Hematopoietic multipotent progenitor cell treated with erythropoietin and hydrocortisone succinate and interleukin-3 and kit ligand, for 15 days (in vitro differentiated cells): Measurements from ENCODE around the gene ZNF423.
"Not testable (repeated sequence)": the region's sequence is repeated elsewhere in the genome, so short reads cannot be mapped to it uniquely, and the experiment has no call there.

ENCODE experiments used
- DNase-seq: peaks from one replicate; pipeline ENCODE4 v3.0.0-alpha.2; 2015; ENCODE audit warnings: low spot score

Gene ZNF423

DNA sequence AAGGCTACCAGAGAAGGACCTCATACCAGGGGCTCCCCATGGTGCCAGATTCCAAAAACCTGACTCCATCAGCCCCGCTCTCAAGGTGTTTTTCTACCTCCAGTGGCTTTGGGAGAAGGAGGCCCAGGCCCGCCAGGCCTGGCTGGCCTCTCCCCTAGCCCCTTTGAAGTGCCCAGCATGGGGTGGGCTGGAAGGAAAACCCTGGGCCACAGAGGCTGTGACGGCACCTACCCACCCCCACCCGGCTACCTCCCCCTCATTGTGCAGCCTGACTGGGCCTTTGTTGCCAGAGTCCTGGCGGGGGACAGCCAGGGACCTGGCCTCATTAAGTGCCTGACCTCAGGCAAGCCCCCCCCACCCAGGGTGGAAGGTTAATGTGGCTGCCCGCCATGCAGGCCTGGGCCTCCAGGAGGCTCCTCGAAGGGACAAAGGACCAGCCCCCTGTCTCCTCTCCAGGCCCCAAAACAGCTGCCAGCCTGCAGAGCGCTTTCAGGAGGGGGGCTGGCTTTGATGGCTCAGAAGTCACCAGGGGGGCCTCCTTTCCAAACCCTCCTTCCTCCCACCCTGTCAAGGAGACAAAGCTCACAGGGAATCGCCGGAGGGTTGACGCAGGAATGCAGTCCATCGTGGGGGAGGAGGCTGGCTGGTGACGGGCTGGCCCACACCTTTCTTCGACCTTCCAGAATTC lies 159.4 kb downstream of the ZNF423 start:
- no peak for DNase-seq

- no peak for DNase-seq
Measured at GRCh38 chr16:49695782-49696413, 160.0 kb downstream of the ZNF423 start.

- no peak for DNase-seq
Measured at GRCh38 chr16:49693445-49693844, 162.5 kb downstream of the ZNF423 start.

GRCh38 chr16:49690778-49691177 lies 165.1 kb downstream of the ZNF423 start:
- DNase-seq, result no peak

DNA sequence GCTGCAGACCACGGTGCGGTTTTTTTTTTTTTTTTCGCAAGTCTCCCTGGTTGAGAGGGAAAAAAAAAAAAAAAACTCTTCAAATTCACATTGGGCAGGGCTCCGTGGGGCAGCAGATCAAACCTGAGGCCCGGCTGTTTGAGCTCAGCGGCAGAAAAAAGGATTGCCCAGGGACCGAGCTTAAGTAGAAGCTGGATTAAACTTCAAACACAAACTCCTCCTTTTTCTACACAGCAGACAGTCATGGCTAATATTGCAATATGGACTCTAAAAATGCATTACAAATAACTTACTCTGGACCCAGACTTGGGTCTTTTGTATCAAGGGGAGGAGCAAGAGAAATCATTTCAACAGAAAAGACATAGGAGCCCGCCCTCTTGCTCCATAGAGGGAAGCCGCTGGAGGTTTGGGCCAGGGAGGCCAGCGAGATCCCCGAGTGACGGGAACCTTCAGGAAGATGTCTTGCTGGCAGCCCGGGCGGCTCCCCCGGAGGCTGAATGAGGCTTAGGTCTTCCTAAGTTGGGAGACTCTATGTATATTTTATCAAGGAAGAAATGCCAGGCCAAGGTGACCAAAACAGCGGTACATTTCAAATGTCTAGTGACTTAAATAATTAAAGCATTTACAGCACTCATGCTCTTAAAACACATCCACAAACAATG lies 167.7 kb downstream of the ZNF423 start:
- DNase-seq, result no peak

GRCh38 chr16:49687476-49688002 lies 168.4 kb downstream of the ZNF423 start:
- DNase-seq, result no peak

DNA sequence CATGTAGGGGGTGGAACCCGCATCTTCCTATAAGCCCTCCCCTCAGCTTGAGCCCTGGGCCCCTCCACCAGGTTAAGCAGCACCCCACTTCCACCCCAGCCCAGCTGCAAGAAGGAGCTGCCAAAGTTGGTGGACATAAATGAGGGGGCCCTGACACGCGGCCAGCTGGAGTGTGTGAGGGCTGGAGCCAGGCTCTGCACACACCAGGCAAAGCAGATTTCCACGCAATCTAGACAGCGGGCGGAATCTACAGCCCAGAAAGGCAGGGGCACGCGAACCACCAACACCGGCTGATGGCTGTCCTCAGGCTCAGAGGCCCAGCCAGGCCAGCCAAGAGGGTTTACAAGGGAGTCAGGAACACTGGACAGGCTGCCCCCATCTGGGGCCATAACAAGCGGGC lies 171.2 kb downstream of the ZNF423 start:
- DNase-seq, result no peak

GRCh38 chr16:49682577-49683165 lies 173.2 kb downstream of the ZNF423 start:
- no peak for DNase-seq

DNA sequence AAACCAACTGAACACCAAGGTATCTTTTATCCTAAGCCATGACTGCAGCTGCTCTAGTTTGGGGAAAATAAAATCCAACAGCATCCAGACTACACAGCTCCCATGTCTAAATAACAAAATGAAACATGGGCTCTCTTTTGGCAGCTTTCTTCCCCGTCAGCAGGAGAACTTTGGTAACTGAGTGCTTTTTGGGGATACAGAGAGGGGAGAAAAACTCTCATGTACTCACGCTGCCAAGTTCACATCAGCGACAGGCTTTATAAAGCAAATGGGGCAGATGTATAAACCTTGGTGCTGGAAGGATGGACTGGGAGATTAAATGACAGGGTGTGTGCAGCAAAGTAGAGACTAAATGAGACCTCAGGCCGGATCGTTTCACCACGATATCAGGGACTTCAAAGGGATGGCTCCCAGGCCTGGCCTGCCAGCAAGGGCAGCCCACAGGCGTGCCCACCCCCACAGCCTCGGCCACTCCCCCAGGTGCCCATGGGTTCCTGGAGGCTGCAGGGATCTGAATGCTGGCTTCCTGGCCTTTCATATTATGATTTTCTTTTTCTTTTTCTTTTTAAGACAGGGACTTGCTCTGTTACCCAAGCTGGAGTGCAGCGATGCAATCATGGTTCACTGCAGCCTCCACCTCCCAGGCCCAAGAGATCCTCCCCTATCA lies 174.6 kb downstream of the ZNF423 start:
- DNase-seq, result no peak

DNA sequence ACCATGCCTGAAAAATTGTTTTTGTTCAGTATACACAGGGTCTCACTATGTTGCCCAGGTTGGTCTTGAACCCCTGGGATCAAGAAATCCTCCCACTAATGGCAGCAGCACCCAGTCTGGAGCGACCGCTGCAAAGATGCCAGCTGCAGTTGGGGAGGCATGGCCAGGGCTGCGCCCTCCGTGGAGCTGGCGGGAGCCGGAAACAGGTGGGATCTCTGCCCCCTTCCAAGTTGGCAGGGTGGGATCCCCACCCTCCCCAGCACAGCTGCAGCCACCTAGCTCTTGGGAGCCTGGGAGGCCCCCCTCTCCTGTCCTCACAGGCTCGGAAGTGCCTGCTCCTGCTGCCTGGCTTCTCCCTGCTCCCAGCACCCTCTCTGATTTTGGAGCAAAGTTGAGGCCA lies 176.8 kb downstream of the ZNF423 start:
- DNase-seq, result no peak

DNA sequence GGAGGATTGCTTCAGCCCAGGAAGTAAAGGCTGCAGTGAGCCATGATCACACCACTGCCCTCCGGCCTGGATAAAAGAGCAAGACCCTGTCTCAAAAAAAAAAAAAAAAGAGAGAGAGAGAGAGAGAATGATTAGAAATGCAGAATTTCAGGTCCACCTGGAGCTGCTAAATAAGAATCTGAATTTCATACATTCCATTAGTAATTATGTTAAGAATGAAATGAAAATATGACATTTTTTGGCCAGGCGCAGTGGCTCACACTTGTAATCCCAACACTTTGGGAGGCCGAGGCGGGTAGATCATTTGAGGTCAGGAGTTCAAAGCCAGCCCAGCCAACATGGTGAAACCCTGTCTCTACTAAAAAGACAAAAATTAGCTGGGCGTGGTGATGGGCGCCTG lies 178.3 kb downstream of the ZNF423 start:
- not testable (repeated sequence) for DNase-seq

GRCh38 chr16:49675413-49675812 lies 180.5 kb downstream of the ZNF423 start:
- no peak for DNase-seq

DNA sequence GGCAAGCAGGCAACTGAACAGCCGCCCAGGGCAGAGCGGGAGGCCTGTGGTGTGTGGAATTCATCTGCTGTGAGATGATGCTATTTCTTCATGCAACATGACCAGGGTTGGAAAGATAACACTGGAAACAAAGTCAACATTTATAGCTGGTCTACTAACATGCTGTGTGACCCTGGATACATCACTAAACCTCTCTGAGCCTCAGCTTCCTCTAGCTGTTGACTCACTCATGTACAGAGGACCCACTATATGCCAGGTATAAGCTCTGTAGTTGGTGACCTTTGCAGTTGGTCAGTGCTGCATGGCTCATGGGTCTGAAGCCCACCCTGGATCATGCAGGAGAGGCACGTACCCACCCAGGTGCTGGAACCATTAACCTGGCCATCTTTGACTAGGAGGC lies 180.9 kb downstream of the ZNF423 start:
- DNase-seq, result no peak

DNA sequence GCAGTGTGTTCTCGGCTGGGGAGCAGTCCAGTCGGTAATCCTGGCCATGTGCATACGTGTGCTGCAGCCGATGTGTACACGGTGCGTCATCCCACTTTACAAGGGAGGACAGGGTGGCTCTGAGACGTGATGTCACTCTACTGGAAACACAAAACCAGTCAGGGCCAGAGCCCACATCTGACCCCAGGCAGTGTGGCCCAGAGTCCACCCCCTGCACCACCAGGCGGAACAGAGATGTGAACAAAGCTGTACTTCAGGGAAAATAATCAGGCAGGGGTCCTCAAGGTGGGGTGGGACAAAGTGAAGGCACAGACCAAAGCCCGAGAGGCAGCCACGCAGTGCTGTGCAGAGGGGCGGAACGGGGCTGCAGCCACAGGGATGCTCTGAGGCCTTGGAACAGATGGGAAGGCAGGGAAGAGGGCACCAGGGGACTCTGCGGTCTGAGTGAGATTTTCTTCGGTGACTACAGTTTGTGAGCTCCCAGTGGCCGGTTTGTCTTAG lies 181.5 kb downstream of the ZNF423 start:
- DNase-seq, result no peak

- DNase-seq, result no peak
Measured at GRCh38 chr16:49673442-49673841, 182.5 kb downstream of the ZNF423 start.

GRCh38 chr16:49672753-49673152 lies 183.2 kb downstream of the ZNF423 start:
- DNase-seq, result no peak

DNA sequence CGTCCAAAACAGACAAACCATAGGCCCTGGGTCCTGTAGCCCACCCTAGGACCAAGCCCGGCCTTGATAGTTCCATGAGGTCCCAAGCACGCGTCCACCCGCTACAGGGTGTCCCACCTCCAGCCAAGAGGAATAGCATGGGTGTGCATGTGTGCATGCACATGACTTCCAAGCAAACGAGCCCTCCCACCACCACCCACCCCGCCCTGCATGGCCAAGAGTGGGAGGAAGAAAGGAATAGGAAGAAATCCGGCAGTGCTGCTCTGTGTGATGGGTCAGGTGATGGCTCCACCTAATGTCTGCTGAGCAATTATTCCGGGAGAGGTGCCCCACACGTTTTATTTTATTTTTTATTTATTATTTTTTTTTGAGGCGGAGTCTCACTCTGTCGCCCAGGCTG lies 184.6 kb downstream of the ZNF423 start:
- no peak for DNase-seq

DNA sequence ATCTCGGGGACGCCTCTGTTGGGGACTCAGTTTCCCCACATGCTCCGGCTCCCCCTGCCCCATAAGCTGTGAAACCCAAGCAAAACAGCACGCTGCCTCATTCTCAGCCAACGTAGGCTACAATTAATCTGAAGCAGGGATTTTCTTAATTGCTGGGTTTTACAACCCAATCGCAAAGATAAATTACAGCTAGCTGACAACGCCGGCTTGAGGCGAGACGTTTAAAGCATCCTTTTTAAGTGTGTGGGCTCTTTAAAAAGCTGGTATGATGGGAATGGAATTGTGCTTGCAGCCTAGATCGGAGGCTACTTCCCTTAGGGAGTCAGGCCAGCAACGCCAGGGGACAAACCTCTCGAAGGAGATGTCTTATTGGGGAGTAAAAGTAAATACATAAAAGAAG lies 185.3 kb downstream of the ZNF423 start:
- no peak for DNase-seq

DNA sequence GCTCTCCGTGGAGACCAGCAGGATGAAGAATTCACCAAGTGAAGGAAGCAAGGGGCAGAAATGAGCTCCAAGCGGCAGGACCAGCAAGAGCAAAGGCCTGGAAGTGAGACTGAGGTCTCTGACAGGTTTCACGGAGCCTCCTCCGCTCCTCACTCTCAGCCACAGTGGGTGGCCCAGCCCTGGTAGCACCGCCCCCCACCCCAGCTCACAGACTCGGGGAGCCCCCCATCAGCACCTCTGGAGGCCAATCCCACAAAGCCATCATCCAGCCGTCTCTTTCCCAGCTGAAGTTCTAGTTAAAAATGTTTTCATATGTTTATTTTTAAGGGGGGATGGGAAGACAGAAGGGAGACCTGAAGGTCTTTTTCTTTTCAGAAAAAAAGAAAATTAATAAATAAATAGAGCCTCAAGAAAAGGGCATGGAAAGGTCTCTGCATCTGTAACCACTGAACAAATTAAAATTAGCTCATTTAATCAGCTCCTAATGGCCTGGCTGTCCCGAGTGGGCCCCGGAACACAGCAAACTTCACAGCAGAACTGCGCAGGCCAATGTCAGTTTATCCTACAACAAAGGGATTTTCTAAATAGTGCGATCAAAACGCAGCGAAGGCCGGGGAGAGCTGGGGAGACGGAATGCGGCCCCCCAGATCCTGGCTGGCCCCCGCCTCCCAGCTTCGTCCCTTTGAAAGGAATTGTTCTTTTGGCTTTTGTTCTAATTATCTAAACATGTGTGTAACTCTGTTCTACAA lies 190.3 kb downstream of the ZNF423 start:
- no peak for DNase-seq

DNA sequence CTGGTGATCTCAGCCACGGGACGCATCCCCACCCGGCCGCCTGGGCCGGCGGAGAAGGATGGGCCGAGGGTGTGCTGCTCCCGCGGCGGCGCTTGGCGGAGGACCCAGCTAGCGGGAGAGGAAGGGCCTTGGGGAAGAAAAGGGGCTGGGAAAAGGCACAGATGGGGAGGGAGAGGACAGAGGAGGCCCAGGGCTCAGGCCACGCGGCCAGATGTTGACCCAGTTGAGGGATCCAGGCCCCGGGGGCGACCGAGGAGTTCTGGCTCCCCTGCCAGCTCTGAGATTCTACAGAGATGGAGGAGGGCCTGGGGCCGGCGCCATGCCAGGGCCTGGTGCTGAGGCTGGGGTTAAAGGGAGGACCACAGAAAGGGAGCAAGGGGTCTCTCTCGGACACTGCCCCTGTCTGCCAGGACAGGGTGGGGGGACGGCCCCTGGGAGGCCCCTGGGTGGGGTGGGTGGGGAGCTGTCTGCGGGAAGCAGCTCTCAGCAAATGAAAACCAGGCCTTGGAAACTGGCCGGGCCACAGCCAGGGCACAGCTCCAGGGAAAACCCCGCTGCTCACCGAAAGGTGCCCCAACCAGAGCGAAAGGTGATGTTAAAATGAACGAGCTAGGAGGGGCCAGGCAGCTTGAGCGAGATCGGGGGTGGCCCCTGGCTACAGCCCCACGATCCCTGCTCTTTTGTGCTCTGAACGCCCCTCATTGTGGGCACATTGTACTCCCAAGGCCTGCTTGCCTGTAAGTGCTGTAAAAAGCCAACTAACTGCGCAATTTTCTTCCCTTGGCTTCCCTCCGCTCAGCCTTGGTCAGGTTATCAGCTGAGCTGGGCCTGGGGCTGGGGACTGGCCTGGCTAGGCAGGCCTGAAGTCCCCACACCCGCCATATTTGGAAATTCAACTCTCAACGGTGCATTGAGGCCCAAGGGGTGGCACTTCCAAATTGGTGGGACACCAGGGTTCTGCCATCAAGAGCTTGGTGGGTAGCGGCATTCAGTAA lies 191.4 kb downstream of the ZNF423 start:
- DNase-seq, result no peak
